Choroid plexus epithelial cell (primary cell): ENCODE data around the gene ARHGEF12.

Experiments used
- DNase-seq: peaks from one replicate; pipeline ENCODE4 v3.0.0-alpha.2; 2010; ENCODE audit warnings: low read depth
- H3K4me3 ChIP-seq: 2 replicates; pipeline ENCODE4 v1.5.1; 2011; ENCODE audit warnings: low read depth, mild to moderate bottlenecking, control low read depth, low read length, moderate library complexity
- TF ChIP-seq, protein P1 (sequence below): conservative IDR thresholded peaks from 2 replicates; pipeline ENCODE4 v1.5.1; 2011; ENCODE audit warnings: low read depth, mild to moderate bottlenecking, control low read depth, inconsistent platforms, low read length, moderate library complexity

ARHGEF12 gene

DNA sequence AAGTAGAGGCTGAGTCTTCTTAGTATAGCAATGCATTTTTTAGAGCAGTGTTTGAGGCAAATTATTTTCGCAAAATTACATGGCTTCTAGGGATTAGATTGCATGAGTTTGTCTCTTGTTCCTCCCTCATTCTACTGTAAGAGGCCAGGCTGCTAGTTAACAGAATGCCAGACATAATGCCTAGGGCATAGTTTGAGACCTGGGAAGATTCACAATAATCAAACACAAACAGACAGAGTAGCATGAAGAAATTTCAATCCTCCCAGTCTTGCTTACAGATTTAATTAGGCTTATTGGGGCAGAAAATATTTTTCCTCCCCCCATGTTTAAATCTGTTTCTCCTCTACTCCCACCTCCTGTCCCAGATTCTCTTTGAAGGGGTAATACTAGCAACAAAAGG lies 48.3 kb downstream of the ARHGEF12 start:
- TF ChIP-seq, protein P1, sequence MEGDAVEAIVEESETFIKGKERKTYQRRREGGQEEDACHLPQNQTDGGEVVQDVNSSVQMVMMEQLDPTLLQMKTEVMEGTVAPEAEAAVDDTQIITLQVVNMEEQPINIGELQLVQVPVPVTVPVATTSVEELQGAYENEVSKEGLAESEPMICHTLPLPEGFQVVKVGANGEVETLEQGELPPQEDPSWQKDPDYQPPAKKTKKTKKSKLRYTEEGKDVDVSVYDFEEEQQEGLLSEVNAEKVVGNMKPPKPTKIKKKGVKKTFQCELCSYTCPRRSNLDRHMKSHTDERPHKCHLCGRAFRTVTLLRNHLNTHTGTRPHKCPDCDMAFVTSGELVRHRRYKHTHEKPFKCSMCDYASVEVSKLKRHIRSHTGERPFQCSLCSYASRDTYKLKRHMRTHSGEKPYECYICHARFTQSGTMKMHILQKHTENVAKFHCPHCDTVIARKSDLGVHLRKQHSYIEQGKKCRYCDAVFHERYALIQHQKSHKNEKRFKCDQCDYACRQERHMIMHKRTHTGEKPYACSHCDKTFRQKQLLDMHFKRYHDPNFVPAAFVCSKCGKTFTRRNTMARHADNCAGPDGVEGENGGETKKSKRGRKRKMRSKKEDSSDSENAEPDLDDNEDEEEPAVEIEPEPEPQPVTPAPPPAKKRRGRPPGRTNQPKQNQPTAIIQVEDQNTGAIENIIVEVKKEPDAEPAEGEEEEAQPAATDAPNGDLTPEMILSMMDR = no peak
- no peak for DNase-seq
- no peak overlapping the region for H3K4me3 ChIP-seq

DNA sequence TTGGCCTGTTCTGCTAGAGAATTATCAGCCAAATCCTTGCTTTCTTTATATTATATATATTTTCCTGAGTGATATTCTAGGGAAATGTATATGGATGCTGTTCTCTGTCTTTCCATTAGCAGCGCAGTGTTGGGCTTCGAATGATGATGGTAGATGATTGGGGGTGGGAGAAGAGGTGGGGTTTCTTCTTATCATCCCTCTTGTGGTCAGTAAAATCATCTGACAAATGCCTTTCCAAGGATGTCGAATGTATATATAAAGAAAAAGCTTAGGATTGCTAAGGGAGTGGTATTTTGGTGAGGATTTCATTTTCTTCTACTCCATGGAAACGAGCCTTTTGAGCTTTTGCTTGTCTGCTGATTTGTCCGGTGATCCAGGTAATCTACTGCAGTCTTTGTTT lies 48.9 kb downstream of the ARHGEF12 start:
- no peak overlapping the region for H3K4me3 ChIP-seq
- DNase-seq = peak; percentile 63
- TF ChIP-seq, protein P1 = no peak

DNA sequence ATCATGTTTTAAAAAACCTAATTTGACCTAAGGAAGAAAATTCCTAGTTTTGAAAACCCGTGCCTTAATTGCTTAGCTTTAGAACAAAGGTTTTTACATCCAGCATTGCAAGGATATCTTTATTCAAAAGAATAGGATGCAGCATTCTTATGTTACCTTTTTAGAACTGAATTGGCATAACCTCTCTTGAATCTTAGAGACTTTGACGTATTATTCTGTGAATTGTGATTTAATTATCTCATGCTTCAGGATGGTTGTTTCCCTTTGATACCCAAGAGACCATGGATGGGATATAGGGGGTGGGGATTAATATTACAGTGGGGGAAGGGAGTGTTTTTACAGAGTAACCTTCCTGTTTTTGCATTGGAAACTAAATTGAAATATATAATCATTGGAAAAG lies 49.4 kb downstream of the ARHGEF12 start:
- TF ChIP-seq, protein P1 = no peak
- no peak overlapping the region for H3K4me3 ChIP-seq
- DNase-seq = no peak

DNA sequence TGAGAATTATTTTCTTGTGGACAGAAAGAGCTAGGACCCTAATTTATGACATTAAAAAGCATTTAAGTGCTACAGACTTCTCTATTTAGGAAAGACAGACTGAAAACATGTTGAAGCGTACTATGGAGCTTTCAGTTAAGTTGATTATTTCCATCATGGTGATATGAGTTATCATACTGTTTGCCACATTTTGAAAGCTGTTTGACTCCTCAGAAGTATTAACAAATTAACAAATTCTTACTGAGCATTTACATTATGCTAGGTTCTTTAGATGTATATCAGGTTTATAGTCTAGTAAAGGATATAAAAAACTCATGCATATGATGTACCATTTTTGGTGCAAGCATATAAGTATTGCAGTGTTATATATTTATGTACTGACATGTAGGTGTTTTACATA lies 50.1 kb downstream of the ARHGEF12 start:
- H3K4me3 ChIP-seq = no peak overlapping the region
- TF ChIP-seq, protein P1 = no peak
- no peak for DNase-seq

DNA sequence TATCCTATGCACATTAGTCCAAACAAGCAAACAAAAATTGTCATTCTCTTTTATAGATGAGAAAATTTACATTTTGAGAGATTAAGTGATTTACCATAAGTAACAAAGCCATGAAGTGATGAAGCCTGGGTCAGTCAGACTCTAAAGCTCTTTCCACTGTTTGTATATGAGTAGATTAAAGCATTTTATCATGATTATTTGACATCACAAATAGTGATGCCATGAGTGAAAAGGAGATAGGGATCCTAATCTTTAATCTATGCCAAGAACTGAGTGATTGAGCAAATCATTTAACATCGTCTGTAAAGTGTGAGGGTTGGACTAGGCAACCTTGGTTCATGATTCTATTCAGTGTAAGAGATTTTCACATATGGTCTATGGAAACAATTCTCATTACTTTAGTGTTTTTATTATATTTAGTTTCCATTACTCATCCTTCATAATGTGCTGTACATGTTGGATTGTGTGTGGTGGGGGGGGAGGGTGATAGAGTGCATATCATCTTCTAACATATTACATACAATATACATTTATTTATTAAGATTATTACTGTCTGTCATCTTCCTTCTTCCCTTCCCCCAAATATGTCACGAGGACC lies 50.7 kb downstream of the ARHGEF12 start:
- TF ChIP-seq, protein P1 = no peak

DNA sequence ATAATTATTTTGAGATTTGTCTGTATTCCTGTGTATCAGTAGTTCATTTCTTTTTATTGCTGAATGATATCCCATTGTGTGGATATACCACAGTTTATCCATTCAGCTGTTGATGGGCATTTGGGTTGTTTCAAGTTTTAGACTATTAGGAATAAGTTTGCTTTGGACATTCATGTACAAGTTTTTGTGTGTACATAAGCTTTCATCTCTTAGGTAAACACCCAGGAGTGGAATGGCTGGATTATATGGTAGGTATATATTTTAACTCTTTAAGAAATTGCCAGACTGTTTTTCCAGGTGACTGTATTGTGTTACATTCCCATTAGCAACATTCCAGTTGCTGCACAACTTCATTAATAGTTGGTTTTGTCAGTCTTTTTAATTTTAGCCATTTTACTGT lies 52.0 kb downstream of the ARHGEF12 start:
- no peak overlapping the region for H3K4me3 ChIP-seq
- DNase-seq = no peak
- TF ChIP-seq, protein P1 = no peak

More for the DNA sequence above, 50.7 kb downstream of the ARHGEF12 start:
- no peak for DNase-seq
- no peak overlapping the region for H3K4me3 ChIP-seq
